Tibial nerve (tissue), 4 donors: Measurements from ENCODE around the gene TLCD4.

Source experiments
- CTCF ChIP-seq, 5 experiments: fragments of 200-600 bp in 3 of 5; fragments of 450-650 bp in 2 of 5; sonication (generic) in 3 of 5; IDR thresholded peaks; one replicate each; pipeline ENCODE4 v1.5.1; 2016 to 2019; ENCODE audit warnings: antibody characterized with exemption in 5 of 5, mild to moderate bottlenecking in 3 of 5, moderate library complexity in 2 of 5
- EP300 ChIP-seq, 2 donors: sonication (generic); formaldehyde crosslinking; IDR thresholded peaks; one replicate each; pipeline ENCODE4 v1.6.1; 2017; ENCODE audit warnings: antibody characterized with exemption in 2 of 2, mild to moderate bottlenecking in 1 of 2
- POLR2A ChIP-seq, 2 donors: fragments of 450-650 bp; IDR thresholded peaks; one replicate each; pipeline ENCODE4 v1.6.1; 2017; ENCODE audit warnings: antibody characterized with exemption in 2 of 2, mild to moderate bottlenecking in 2 of 2, moderate library complexity in 2 of 2

- no peak for TF ChIP-seq CTCF (IDR thresholded peaks at IDR 0.05)
- no peak for TF ChIP-seq POLR2A (IDR thresholded peaks at IDR 0.05)
- no peak for TF ChIP-seq EP300 (IDR thresholded peaks at IDR 0.05)
Measured at GRCh38 chr1:95126366-95126765, 9.2 kb downstream of the TLCD4 start.
